GM18519 (cell line): Measurements from ENCODE around the gene C14orf119.
"Not testable (repeated sequence)": the region's sequence is repeated elsewhere in the genome, so short reads cannot be mapped to it uniquely, and the experiment has no call there.

Source experiments
- ATAC-seq: cut with Tn5 transposase; IDR thresholded peaks from one replicate; pipeline ENCODE4 v1.9.1; 2021; ENCODE audit warnings: mild to moderate bottlenecking, moderate library complexity; ENCODE audit not compliant: unreplicated experiment, low FRiP score

The C14orf119 gene

DNA sequence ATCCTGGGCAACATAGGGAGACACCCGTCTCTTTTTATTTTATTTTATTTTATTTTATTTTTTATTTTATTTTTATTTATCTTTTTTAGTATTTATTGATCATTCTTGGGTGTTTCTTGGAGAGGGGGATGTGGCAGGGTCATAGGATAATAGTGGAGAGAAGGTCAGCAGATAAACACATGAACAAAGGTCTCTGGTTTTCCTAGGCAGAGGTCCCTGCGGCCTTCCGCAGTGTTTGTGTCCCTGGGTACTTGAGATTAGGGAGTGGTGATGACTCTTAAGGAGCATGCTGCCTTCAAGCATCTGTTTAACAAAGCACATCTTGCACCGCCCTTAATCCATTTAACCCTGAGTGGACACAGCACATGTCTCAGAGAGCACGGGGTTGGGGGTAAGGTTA, 12.3 kb downstream of the C14orf119 start:
- ATAC-seq, result not testable (repeated sequence)

DNA sequence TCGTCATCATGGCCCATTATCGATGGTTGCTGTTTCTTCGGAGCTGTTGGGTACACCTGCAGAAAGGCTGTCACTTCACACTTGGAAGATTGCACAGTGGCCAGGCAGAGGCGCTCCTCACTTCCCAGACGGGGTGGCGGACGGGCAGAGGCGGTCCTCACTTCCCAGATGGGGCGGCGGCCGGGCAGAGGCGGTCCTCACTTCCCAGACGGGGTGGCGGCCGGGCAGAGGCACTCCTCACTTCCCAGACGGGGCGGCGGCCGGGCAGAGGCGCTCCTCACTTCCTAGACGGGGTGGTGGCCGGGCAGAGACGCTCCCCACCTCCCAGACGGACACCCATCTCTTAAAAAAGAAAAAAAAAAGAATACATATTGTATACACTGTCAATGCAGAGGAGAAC, 12.9 kb downstream of the C14orf119 start:
- not testable (repeated sequence) for ATAC-seq

DNA sequence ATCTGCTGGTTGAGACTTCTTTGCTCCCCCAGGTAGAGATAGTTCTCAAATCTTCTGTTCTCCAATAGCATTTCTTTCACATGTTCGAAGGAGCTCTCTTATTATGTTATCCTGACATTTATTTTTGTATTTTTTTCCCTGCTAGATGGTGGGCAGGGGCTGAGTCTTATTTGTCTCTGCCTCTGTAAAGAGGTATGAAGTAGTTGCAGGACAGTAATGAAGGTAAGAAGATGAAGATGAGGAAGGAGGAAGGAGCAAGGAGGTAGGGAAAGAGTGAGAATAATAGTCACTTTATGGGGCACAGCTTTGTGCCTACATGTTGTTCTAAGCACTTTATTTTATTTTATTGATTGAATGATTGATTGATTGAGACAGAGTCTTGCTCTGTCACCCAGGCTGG, 14.5 kb downstream of the C14orf119 start:
- ATAC-seq, result no peak

DNA sequence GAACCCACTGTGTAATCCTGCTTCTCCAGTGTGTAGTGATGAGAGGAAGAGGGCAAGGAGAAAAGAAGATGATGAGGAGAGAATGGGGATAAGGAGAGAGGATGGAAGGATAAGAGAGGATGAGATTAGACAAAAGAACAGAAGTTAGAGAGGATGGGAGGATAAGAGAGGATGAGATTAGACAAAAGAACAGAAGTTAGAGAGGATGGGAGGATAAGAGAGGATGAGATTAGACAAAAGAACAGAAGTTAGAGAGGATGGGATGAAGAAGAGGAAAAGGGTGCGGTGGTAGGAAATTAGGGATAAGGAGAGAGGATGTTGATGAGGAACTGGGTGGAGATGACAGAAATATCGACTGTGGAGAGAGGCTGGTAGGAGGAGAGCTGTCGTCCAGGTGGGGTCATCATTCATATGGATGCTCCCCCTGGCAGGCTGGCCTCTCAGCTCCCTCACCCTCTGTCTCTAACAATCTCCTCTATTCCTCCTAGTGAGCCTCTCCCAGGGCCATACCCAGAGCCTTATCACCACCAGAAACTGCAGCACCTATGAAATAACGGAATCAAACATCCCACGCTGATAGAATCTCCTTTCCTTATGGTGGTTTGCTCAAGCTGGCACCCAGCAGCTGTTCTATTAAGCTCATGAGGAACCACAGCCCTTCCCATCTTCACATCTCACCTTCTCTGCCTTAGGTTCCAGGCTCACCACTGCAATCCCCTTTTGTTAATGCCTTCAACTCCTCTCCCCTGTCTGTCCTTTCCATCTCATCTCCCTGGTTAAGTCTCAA, 15.5 kb downstream of the C14orf119 start:
- ATAC-seq, result no peak

- no peak for ATAC-seq
Measured at GRCh38 chr14:23112359-23113178, 17.3 kb downstream of the C14orf119 start.

DNA sequence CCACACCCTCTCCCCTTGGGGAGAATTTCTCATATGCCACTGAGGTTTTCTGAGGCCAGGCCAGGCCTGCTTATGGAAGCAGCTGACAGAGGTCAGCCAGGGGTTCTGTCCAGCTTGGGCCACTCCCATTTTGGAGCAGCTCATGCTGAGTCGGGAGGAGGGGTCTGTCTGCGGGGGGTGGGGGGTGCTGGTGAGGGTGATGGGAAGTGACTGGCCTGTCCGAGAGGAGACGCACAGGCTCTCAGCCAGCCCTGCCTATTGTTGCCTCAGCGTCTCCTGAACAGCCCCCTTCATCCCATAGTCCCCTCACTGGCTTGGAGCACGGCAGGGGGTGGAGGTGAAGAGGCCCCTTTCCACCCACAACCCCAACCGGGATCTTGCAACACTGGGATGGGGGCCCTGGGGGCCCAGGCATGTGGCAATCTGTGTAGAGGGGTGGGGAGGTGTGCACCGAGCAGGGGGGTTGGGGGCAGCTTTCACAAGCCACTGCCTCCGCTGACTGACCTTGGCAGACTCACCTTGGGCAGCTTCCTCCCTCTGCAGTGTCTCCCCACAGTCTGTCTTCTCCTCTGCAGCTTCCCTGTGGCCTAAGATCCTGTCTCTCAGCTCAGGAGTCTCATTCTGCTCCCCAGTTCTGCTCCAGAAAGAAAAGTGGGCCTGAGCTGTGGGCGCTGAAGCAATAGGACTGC, 18.3 kb downstream of the C14orf119 start:
- ATAC-seq, result no peak

GRCh38 chr14:23114120-23114458, 18.8 kb downstream of the C14orf119 start:
- no peak for ATAC-seq

GRCh38 chr14:23114669-23115038, 19.3 kb downstream of the C14orf119 start:
- ATAC-seq, result no peak

- ATAC-seq, result no peak
Measured at GRCh38 chr14:23115039-23115731, 19.9 kb downstream of the C14orf119 start.

- no peak for ATAC-seq
Measured at GRCh38 chr14:23115918-23116317, 20.6 kb downstream of the C14orf119 start.

DNA sequence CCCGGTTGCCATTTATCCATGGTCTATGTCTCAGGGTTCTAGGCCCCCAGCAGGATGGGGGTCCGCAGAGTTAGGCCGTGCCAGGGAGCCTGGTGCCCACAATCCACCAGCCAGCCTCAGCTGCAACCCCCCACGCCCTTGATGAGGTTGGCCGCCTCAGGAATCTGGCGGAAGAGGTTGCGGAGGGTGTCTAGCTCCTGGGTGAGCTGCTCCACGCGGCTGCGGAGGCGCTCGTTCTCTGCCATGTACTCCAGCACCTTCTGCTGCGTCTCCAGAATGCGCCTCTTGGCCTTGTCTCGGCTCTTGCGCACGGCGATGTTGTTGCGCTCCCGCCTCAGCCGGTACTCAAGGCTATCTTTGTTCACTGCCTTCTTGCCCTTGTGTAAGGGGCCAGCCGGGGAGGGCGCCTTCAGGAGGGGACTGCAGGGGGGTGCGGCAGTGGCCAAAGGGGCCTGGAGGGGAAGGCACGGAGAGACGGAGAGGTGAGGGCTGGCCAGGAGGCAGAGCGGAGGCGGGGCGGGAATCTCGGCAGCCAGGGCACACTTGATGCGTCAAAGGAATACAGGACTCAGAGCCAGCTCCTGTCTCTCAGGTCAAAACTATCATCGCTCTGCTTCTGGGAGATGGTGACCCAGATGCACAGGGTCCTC, 22.2 kb downstream of the C14orf119 start:
- ATAC-seq, result no peak

- no peak for ATAC-seq
Measured at GRCh38 chr14:23118506-23119362, 23.4 kb downstream of the C14orf119 start, which contains the start of gene CEBPE. Gene CEBPE, minus strand, starts transcription at chr14:23119255. Its CDS starts 164 bp downstream, at chr14:23119091.

DNA sequence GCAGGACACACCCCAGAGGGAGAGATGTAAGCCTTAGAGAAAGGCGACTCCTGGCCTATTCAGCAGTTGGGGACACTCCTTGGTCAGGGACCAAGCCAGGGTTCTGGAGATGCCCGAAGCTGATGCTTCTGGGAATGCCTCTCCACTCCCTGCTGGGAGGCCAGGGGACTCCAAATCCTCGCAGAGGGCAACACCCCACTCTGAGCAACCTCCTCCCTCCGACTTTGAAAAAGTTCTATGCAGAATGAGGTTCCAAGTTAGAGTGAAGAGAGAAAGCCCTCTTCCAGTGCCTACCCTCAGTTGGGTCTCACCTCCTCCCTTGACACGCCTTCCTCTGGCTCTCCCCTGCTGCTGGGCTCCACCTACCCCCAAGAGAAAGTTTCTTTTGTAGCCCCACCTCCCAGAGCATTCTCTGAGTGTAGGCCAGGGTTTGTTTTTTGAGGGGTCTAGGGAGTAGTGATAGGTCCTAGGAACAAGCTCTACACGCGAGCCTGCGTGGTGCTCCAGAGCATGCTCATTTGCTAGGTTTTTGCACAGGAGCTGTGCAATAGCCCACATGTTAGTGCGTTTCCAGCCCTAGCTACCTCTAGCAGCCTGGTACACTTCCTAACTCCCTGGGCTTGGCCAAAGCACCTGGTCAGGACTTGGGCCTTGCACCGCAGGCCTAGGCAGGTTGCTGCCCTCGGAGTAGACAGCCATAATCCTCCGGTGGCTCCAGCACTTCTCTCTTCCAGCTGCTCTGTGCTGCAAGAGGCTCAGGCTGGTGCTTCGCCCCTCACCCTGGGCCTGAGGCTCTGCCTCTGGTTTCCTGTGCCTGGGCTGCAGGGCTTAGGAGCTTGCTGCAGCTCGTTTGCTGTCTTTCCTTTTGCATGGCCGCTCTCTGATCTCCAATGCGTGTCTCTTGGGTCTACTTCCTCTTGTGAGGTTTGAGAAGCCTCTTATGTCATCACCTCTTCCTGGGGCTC, 24.3 kb downstream of the C14orf119 start:
- ATAC-seq, result no peak

GRCh38 chr14:23120541-23121251, 25.4 kb downstream of the C14orf119 start:
- no peak for ATAC-seq

DNA sequence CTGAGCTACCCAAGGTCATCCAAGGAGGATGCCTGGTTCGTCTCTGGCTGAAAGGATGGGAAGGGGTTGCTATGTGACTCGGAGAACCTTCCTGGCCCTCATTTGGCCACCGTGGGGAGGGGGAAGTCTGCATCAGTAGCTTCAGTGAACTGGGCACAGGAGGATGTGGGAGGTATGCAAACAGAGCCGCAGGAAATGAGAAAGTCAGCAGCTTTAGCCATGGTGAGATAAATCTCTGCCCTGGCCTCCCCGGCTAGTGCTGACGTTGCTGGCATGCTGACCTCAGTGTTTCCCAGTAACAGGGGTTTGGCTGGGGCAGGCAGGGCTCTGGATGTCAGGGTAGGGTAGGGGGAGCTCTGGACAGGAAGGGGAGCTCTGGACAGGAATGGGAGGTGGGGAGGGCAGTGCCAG, 26.1 kb downstream of the C14orf119 start:
- ATAC-seq, result no peak

DNA sequence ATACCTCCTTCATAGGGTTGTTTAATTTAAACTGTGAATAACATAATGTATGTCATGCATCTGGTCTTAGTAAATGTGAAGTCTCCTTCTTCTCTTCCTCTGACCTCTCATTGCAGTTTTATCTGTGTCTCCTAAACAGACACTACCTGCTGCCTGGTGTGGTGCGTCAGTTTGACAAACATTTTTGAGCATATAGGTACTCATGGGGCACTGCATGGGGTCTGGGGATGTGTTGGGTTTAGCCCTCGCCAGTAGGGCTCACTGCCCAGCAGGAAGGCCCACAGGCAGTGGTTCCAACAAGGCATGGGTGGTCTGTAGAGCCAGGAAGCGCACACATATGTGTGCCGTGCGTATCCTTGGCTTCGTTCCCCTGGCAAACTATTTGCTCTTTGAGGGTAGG, 26.8 kb downstream of the C14orf119 start:
- ATAC-seq, result no peak

- no peak for ATAC-seq
Measured at GRCh38 chr14:23123419-23123818, 28.1 kb downstream of the C14orf119 start.
